ENCODE results near the gene NARF.

NARF gene

DNA sequence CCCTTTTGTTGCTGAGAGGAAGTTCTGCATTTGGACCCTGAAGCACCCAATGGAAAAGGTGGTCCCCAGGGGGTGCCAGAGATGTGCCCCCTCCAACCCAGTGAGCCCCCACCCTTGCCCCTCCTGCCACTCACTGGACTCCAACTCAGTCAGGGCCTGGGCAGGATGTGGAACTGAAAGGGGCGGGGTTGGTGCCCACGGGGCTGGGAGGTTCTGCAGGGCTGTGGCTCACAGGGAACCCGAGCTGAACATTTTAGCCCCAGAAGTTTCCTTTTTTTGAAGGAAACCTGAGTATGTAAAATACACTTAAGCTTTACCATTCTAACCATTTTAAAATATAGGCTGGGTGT, 24.4 kb upstream of the NARF start:
- no peak for DNase-seq

DNA sequence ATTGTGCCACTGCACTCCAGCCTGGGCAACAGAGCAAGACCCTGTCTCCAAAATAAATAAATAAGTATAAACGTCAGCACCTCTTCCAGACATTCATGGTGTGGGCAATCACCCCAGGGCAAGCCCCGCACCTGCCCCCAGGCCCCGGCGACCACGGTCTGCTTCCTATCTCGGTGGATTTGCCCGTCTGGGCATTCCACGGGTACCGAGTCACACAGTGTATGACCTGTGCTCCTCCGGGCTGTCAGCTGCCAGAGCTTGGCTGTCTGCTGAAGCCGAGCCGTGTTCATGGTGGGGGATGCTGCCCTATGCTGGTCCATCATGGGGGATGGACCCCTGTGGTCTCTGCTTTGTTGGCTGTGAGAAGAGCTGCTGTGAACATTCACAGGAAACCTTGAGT, 23.4 kb upstream of the NARF start:
- no peak for DNase-seq

DNA sequence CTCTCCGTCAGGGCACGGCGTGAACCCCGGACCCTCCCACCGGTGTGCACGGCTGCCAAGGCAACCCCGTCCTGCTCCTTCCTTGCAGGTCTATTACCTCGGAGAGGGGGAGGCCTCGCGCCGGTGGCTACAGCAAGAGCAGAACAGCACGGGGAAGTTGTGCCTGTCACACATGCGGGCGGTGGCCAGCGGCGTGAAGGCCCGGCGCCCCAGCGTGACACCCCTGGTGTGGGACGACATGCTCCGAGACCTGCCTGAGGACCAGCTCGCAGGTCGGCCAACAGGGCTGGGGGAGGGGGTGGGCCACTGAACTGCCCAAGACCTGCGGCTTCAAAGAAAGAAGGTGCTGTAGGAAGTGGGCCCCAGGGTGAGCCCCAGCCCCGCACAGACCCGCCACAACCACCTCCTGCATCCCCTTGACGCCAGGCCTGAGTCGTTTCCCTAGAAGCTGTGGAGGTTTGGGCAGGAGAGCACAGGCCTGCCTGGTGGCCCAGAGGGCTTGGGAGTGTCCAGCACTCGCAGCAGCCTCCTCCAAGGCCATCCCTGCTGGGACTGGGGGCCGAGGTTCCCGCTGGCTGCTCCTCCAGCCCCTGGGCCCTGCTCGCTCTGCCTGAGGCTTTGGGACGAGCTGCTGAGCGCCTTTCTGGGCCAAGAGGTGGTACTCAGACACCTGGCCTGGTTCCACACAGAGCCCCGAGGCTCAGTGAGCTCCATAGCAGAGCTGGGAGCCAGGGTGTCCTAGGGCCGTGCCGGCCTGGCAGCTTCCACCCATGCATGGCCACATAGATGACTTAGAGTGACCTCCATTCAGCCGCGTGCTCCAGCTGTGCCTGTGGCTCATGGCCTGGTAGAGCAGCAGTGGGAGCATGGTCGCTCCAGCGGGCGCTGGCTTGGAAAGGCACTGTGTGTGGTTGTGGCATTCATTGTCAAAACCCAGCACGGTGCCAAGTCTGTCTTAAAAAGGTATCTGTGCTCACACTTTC, 22.6 kb upstream of the NARF start:
- DNase-seq = no peak

DNA sequence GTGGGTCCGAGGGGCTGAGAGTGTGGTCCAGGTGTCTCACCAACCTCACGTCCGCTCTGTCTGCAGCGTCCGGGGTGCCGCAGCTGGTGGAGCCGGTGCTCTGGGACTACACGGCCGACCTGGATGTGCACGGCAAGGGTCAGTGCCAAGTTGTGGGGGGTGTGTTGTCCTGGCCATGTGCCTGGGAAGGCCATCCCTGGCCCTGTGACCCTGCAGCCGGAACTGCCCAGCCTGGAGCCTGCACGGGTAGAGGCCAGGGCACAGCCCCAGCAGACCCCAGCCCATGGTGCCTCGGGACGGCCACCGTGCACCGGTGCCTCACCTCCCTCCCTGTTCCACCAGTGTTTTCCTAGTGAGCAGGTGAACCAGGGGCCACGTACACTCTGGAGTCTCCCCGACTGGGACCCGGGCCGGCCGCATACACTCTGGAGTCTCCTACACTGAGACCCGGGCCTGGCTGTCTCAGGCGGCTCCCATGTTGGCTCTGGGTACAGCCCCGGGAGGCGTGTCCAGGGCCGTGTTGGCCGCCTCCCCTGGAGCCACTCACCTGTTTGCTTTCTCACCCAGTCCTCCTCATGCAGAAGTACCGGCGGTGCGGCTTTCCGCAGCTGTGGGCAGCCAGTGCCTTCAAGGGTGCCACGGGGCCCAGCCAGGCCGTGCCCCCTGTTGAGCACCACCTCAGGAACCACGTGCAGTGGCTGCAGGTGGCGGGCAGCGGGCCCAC, 21.8 kb upstream of the NARF start:
- no peak for DNase-seq

DNA sequence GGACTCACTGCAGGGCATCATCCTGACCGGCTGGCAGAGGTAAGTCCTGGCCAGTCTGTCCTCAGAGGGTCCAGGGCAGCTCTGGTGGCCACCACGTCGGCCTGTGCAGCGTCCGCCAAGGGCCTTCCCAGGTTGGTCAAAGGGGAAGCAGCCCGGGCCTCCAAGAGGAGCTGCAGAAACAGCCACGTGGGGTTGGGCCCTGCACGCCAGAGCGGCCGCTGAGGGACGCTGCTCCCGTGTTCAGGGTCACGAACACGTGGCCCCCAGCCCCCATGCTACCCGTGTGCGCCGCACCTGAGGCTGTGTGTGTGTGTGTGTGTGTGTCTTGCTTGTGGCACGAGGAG, 21.2 kb upstream of the NARF start:
- no peak for DNase-seq

DNA sequence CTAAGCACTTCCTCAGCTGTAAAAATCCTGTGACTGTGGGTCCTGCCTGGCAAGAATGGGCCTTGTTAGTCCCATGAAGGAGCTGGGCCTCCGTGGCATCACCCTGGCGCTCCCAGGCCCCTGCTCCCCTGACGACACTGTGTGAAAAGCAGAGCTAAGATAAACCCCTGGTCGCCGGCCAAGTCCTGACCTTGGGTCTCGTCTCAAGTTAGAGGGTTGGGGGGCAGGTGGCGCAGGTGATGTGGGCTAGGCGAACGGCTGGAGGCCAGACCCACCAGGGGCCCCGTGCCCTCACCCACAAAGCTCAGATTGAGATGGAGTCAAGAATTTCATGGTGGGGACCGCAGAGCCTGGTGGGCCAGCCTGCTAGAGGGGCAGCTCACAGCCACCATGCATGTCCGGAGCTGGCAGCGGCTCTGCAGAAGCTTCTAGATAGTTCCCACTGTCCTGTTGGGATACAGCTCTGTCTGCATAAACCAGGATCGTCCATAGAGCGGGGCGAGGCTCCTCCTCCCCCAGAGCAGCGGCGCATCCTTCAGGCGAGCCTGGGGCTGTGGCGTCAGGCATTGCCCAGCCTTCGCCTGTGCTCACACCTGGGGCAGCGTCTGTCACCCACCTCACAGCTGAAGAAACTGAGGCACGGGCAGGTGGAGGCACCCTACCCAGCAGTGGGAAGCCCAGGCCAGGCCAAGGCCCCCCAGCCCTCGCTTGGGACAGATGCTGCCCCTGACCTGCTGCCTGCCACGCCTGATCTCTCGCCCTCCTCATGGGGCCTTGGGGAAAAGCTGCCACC, 19.9 kb upstream of the NARF start:
- DNase-seq = no peak

DNA sequence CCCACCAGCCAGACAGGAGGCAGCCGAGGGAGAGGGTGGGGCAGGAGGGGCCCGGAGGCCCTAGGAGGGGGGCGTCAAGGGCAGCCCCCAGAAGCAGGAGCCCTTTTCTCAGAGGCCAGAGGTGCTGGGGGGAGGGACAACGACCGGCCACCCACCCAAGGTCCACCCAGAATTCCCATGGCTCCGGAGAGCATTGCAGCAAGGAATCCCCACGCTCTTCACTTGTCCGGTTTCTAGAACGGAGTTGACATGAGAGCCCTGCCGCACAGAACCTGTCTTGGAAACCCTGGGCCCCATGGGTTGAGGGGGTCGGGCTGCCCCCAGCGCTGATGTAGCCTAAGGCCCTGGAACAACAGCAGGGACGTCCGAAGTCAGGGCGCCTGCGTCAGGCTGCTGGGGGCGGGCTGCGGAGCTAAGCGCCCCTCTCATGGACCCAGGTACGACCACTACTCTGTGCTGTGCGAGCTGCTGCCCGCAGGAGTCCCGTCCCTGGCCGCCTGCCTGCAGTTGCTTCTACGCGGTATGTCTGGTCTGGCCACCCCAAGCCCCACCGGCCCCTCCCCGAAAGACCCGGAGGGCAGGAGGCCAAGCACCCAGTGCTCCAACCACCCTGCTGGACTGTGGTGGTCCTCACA, 19.2 kb upstream of the NARF start:
- no peak for DNase-seq

DNA sequence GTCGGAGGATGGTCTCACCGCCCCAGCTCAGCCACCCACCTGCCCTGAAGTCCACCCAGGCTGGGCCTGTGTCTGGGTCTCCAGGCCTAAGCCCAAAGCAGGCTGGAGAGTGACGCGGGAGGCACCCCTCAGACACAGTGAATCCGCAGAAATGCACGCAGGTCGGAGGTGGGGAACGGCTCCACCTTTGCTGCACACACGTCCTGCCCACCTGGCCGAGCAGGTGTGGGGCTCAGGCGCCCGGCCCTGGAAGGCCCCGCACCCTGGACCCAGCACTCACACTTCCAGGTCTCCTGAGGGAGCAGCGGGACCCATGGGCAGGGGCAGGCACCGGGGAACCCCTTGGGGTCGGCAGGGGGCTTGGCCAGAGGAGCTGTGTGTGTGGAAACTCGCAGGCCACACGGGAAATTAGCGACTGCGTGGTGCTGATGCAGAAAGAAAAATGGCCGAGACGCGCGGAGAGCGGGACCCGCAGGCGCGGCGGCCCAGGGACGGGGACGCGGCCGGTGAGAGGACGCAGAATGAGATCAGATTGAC, 18.6 kb upstream of the NARF start:
- no peak for DNase-seq

DNA sequence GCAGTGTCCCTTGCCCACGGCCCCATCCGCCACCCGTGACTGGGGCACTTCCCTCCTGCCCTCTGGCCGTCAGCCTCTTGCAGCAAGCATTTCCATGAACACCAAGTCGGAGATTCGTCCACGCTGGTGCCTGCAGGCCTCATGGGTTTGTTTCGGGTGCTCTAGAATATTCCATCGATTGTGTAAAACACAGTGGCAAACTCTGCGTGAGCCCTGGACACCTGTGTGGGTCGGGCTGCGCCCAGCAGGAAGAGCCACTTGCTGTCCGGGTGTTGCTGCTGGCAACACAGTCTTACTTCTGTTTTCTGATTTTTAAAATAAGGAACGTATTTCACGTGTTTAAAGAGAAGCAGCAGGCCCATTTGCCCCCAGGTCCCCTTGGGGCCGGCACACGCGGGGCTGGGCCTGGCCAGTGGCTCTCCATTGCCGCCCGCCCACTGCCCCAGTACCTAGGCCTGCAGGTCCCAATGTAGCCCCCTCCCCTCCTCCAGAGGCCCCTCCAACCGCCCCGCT, 18.0 kb upstream of the NARF start:
- DNase-seq = no peak

DNA sequence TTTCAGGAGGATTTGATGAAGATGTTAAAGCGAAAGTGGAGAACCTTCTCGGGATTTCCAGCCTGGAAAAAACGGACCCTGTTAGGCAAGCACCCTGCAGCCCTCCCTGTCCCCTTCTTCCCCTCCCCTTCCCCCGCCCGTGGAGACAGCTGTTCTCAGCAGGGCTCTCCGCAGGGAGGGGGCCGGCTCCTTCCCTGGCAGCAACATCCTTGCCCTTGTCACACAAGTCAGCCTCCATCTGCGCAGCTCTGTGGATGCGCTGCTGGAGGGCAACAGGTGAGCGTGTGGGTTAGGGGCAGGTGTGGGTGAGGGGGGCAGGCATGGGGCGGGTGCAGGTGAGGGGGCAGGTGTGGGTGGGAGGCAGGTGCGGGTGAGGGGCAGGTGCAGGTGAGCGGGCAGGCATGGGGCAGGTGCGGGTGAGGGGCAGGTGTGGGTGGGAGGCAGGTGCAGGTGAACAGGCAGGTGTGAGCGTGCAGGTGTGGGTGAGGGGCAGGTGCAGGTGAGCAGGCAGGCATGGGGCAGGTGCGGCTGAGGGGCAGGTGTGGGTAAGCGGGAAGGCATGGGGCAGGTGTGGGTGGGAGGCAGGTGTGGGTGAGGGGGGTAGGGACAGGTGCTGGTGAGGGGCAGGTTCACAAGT, 17.4 kb upstream of the NARF start:
- peak; percentile 57 for DNase-seq

DNA sequence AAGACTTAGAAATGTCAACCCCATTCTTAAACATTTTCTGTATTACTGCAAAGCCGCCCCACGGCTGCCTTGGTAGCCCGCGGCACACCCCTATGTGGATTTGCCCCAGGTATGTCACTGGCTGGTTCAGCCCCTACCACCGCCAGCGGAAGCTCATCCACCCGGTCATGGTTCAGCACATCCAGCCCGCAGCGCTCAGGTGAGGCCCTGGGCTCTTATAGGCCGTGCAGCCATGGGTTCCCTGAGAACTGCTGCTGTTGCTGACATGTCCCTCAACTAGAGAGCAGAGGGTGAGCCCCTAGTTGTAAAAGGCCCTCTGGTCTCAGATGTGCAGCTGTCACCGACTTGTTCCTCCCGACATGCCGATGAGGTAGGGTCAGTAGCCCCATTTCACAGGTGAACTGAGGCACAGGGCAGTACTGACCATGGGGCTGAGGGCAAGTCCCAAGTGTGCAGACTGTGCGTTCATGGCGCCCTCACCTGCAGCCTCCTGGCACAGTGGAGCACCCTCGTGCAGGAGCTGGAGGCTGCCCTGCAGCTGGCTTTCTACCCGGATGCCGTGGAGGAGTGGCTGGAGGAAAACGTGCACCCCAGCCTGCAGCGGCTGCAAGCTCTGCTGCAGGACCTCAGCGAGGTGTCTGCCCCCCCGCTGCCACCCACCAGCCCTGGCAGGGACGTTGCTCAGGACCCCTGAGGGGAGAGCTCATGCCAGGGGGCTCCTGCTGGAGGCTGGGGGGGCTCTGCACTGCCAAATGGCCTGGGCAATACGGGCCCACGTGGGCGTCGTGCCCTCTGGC, 16.7 kb upstream of the NARF start:
- DNase-seq = no peak

DNA sequence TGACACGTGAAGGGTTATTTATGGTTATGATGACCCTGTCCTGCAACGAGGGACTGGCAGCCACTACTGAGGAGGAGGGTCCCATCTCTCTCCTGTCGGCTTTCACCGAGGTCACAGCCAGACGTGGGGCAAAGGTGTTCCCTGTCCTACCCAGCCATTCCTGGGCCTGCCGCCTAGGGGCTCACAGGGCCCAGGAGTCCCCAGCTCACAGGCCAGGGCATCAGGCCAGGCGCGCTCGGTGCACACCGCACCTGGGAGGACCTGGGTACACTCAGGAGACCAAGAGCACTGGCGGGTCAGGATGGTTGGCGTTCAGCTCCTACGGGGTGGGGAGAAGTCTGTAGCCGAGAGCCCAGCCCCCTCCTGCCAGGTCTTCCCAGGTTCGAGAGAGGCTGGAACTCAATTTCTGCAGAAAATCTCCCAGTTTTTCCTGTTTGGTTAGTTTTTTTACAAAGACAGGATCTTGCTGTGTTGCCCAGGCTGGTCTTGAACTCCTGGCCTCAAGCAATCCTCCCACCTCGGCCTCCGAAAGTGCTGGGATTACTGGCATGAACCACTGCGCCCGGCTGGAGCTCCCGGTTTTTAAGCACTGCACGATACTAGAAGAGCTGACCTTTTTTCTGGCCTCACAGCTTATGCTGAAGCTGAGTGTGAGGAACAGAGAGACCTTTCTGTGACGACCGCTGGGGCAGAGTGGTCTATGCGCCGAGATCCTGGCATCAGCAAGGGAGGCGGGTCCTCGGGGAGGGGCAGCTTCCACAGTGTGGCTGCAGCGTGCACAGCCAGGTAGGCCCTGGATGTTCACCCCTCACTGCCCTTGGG, 15.7 kb upstream of the NARF start:
- no peak for DNase-seq

DNA sequence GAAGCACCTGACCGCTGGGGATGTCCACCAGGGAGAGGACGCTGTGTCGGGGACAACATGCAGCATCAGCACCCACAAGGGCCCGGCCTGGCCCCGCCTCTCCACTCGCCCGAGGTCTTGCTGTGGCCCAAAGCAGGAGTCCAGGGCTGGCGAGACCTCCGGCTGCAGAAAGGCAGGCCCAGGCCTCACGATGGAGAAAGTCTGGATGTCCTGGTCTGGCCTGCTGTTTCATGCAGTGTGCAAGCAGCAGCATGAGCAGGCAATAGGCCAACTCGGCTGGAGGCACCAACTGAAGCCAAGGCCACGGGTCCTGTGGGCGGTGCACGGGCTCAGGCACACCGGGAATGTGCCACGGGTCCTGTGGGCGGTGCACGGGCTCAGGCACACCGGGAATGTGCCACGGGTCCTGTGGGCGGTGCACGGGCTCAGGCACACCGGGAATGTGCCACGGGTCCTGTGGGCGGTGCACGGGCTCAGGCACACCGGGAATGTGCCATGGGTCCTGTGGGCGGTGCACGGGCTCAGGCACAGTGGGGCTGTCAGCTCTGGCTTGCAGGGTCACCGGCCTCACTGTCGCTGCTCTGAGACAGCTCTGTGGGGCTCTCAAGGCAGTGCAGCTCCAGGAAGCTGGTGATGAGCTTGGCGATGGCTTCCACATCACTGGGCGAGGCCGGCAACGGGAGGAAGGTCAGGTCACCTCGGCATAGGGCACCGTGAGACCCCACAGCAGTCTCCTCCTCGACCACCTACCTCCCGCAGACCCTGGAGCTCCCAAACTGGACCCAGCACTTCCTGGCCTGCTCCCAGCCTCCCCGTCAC, 14.9 kb upstream of the NARF start:
- no peak for DNase-seq

DNA sequence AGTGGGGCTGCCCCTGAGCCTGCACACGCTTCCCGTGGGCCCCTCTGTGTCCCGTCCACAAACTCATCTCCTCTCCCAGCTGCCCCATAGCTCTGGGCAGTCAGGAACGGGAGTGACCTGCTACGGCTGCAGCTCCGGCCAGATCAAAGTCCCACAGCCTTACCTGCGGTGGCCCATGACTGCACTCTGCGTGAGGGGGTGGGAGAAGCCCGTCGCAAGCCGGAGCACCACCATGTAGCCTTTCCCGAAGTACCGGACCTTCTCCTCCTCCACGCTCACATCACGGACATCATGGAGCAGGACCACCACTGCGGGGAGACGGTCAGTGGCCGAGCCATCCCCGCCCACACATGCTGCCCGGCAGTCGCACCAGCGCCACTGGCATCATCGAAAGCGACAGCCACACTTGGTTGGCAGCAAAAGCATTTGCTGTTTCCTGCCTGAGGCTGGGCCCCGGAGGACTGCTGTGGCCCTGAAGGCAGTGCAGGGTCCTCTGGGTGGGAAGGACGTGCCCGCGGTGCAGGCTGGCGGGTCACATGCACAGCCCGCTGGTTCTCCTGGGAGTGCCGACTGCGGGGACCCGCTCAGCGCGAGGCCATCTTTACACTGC, 14.2 kb upstream of the NARF start:
- DNase-seq = no peak

DNA sequence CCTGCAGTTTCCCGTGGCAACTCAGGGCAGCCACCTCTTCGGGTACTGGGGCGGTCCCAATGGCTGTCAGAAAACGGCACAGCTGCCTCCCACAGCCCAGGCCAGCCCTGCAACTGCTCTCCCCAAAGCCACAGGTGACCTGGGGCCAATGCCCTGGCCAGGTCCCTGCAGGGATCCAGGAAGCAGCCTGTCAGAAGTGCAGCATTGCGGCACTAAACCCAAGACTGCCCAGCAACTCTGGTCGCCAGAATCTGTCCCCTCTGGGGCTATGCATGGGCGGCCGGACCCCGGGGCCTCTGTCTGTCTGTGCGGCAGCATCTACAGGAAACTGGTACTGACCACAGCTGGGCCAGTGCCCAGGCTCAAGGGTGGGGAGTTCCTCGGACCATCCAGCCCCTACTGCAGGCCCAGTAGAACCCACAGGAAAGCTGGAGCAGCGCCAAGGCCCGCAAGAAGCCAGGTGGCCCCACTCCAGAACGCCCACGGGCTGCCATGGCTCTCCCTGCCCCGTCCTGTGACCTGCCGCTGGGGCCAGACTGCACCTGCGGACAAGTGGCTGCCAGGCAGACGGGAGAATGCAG, 13.5 kb upstream of the NARF start:
- no peak for DNase-seq

DNA sequence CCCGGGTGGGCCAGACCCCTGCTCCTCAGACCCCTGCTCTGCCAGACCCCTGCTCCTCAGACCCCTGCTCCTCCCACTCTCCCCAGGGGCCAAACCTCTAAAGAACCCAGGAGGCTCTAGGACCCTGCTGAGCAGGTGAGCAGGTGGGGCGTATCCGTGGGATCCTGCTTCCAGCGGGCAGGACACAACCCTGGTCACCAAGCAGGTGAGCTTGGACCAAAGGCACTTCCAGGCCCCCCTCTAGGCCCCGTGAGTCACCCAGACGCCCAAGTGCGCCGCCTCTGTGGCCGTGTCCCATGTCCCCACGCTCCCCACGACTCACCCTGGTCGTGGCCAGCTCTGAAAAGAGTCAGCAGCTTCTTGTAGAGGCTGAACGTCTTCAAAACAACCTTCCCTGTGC, 13.0 kb upstream of the NARF start:
- no peak for DNase-seq

DNA sequence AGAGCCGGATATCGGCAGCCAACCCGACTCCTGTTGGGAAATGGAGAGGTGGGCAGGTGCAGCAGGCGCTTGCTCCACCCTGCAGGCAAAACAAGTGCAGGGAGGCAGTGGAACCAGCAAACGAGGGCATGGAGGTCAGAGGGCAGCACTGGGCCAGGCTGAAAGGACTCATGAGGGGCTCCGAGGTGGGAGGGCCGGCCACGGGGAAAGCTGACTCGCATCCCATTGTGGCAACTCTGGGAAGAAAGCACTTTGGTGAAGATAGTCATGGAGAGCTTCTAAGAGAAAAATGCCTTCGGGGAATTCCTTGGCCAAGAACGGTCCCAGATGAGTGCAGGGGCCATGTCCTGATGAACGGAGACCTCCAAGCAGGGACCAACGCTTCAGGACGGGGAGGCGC, 12.4 kb upstream of the NARF start:
- DNase-seq = no peak

DNA sequence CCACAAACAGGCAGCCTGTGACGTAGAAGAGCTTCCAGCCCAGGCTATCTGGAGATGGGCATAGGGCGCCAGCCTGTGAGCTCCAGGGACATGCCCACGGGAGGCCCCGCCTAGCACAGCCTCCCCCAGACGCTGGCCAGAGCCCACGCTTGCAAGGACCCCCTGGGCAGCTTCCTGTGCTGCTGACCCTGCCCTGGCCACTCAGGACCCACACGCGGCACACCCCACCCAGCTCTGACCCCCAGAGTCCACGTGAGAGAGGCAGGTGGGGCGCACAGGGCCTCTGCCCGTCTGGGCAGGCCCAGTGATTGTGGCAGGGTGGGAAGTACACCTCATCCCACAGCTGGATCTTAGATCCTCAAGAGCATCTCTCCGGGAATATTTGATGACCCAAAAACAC, 11.9 kb upstream of the NARF start:
- DNase-seq = no peak

DNA sequence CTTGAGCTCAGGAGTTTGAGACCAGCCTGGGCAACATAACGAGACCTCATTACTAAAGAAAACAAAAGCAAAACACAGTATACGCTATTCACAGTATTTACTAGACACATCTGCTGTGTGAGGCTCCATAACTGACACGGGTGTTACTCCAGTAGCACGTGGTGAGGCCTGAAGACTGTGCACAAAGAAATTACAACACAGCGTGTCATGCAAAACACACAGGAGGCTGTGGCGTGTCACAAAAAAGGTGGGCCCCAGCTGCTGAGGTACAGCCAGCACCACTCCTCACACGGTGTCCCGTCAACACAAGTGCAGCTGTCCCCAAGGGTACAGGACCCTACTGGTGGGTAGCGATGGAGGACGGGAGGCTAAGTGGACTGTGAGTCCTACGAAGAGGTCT, 10.7 kb upstream of the NARF start:
- no peak for DNase-seq
